A172 (cell line): ENCODE results near the gene AK1. TPM values are rescaled to one million over a fixed set of nuclear protein-coding genes. Genes with fewer than 3 reads are reported as not detected.

Source experiments
- DNase-seq: peaks from one replicate; pipeline ENCODE4 v3.0.0-alpha.2; 2015; ENCODE audit warnings: low spot score
- total RNA-seq: library from RNA; depleted of rRNA; stranded (reverse); fragments of >200 nt; shearing (Covaris generic); gene quantifications from 2 replicates; pipeline ENCODE4 v1.2.3, GENCODE V29; 2014

AK1 gene
- total RNA-seq, 1 experiment from 2014 or later, result 173 TPM

GRCh38 chr9:127868278-127868902 lies 9.1 kb downstream of the AK1 start:
- no peak for DNase-seq

GRCh38 chr9:127867356-127868277 lies 9.9 kb downstream of the AK1 start:
- DNase-seq, result no peak

GRCh38 chr9:127866535-127866934 lies 10.9 kb downstream of the AK1 start:
- no peak for DNase-seq

GRCh38 chr9:127865645-127866464 lies 11.6 kb downstream of the AK1 start:
- DNase-seq, result no peak

- no peak for DNase-seq
Observed at GRCh38 chr9:127863191-127863621, 14.3 kb downstream of the AK1 start.

- DNase-seq, result no peak
Observed at GRCh38 chr9:127862075-127863011, 15.1 kb downstream of the AK1 start.

- DNase-seq, result no peak
Observed at GRCh38 chr9:127860779-127861178, 16.7 kb downstream of the AK1 start.

GRCh38 chr9:127860260-127860659 lies 17.2 kb downstream of the AK1 start:
- no peak for DNase-seq

- peak; percentile 66 for DNase-seq
Observed at GRCh38 chr9:127858041-127858512, 19.4 kb downstream of the AK1 start.

- DNase-seq, result no peak
Observed at GRCh38 chr9:127857278-127857677, 20.2 kb downstream of the AK1 start.

GRCh38 chr9:127856729-127857116 lies 20.8 kb downstream of the AK1 start:
- DNase-seq, result no peak

GRCh38 chr9:127856094-127856728 lies 21.3 kb downstream of the AK1 start:
- no peak for DNase-seq

- no peak for DNase-seq
Observed at GRCh38 chr9:127855522-127855921, 22.0 kb downstream of the AK1 start.

GRCh38 chr9:127854960-127855359 lies 22.5 kb downstream of the AK1 start:
- no peak for DNase-seq

- DNase-seq, result peak; percentile 83
Observed at GRCh38 chr9:127854184-127854806, 23.2 kb downstream of the AK1 start, which contains the start of gene ENG. Gene ENG, minus strand, starts transcription at chr9:127854658. Its CDS starts 303 bp downstream, at chr9:127854355.

- no peak for DNase-seq
Observed at GRCh38 chr9:127853312-127854183, 23.9 kb downstream of the AK1 start.

- DNase-seq, result no peak
Observed at GRCh38 chr9:127852829-127853228, 24.6 kb downstream of the AK1 start.

- no peak for DNase-seq
Observed at GRCh38 chr9:127850286-127850830, 27.1 kb downstream of the AK1 start.
